ENCODE results near the gene CIB2.

The CIB2 gene

GRCh38 chr15:78064544-78064943 is 66.7 kb downstream of the CIB2 start:
- DNase-seq = no peak

DNA sequence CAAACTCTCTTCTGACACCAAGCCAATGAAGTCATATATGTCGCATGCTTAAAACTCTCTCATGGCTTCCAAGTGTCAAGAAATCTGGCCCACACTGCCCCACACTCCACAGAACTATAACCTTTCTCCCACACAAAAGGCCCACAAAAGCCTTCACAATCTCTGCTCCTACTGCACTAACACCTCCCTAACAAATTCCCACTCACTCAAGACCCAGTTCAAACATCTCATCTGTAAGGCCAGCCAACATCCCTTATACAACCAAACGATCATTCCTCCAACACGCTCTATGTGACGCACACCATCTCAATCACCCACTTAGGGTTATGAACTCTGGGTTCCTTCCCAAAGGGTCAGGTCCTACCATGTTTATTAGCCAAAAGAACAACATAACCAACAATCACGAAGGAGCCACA is 67.3 kb downstream of the CIB2 start:
- DNase-seq = no peak

DNA sequence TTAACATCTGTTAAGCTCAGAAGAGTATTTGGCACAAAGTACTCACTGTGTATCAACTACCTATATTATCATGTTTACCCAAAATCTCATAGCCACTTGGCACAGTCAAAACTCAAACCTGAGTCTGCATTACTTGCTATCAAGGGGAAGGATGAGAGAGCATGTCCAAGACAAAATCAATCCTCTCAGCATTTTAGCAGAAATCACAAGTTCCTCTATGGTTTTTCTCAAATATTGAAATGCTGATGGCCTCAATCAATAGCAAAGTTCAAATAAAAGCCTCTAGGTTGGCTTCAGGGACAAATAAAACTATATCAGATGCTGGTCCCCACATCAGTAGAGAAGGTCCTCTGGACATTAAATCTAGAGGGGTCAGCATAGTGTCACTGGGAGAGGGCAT is 68.0 kb downstream of the CIB2 start:
- DNase-seq = no peak

DNA sequence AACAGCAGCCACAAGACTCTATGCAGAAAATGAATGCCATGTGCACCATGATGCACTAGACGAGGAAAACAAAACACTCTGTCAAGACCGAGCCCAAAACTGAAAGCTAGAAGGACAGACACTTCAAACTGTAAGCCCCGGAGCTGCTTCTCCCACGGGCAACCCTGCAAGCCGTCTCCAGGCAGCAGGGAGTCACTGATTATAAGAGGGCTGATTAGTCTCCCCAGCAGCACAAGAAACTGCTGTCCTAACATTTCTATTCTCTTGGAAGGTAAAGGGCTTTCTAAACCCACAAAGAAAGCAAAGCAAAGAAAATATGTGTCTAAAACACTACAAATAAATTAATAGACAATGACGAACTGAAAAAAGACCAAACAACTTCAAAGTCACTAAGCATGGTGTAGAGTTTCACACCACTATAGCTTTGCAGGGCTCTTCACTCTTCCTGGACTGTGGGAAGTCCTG is 69.2 kb downstream of the CIB2 start:
- peak; percentile 54 for DNase-seq

GRCh38 chr15:78060232-78060631 is 71.0 kb downstream of the CIB2 start:
- DNase-seq = peak; percentile 42

DNA sequence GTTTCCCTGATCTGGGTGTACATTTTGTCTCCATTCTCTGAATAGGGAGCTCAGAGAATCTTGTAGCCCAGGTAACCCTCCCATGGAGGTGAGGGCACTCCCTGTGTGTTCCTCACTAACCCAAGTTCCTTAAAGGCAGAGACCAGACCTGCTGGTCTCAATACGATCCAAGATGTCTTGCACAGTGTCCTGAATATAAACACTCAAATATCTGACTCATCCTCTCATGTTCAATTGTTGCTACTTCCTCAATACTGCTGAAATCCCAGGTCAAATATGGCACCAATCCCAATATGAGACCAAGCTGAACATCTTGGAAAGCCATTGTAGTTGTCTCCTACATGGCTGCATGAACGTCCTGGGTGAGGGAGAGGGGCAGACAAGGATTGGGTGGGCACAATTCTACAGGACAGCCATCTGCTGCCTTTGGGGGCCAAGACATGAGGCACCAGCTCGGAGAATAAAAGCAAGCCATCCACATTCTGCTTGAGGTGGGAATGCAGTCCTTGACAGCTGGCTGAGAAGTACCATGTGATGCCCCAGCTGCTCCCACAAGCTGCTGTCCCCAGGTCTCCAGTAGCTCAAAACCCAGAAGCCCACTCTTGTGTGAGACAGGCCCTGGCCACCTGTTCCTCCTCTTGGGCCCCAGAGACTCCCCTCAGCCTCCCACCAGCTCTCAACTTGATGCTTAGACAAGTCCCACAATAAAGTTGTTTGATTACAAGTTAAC is 72.0 kb downstream of the CIB2 start:
- no peak for DNase-seq

GRCh38 chr15:78058401-78058935 is 72.8 kb downstream of the CIB2 start:
- DNase-seq = no peak

DNA sequence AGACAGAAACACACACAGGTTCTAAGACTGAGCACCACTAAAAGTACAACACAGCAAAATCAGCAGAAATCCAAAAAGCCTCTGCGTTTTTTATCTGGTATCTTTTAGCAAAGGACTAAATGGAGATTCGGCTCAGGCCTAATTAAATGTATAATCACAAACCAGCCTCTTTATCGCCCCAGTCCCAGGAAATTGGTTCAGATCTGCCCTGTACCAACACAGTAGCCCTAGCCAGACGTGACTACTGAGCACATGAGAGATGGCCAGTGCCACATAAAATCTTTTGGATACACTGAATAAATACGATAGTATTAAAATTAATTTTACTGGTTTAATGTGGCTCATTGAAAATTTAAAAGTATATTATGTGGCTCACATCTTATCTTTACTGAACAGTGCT is 73.4 kb downstream of the CIB2 start:
- no peak for DNase-seq

DNA sequence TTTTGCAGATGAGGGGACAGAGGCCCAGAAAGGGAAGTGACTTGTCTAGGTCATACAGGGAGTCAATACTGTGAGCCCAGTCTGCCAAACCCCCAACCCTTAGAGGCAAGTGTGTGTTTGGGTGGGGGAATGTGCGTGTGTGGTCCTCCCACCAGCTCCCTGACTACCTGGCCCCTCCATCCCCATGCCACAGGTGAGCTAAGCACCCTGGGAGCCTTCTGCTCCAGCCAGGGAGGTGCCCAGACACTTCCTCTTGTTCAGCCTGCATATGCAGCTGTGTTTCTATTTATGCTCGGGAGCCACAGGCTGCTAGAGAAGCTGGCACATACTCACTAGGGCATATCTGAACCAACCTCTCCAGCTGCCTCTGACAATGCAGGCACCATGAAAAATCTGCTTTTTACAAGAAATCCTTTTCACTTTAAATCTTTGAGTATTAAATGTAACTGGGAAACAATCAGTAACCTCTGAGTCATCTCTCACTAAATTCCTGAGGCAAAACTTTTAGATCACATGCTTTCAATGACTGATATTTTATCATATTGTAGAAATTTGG is 74.5 kb downstream of the CIB2 start:
- no peak for DNase-seq

- DNase-seq = no peak
Observed at GRCh38 chr15:78055919-78056713, 75.1 kb downstream of the CIB2 start.

GRCh38 chr15:78054966-78055365 is 76.3 kb downstream of the CIB2 start:
- DNase-seq = no peak

Measured in stimulated activated CD4-positive, alpha-beta T cell treated with anti-CD3 and anti-CD28 coated beads, Interleukin-15, amount 100 ng/mL, for 24 hours (primary cell).